ENCODE results near the gene NOP14.

- TF ChIP-seq CTCF (IDR thresholded peaks at IDR 0.05) (no peak), ZFX (IDR thresholded peaks at IDR 0.05; ENCODE audit: borderline replicate concordance) (no peak)
Measured at GRCh38 chr4:2910409-2910808, 52.8 kb downstream of the NOP14 start.

All from 22Rv1 (cell line).